Heart left ventricle (tissue), 13 donors: Measurements from ENCODE around the gene TXLNG.

Source experiments
- POLR2A ChIP-seq, 2 donors: fragments of 450-650 bp; IDR thresholded peaks; one replicate each; pipeline ENCODE4 v1.6.1; 2017; ENCODE audit warnings: antibody characterized with exemption in 2 of 2, mild to moderate bottlenecking in 2 of 2, moderate library complexity in 2 of 2
- TF ChIP-seq, protein P1 (sequence below), 12 donors: fragments of 200-600 bp; sonication (generic) in 4 of 12; IDR thresholded peaks; one replicate each; pipeline versions ENCODE4 v1.5.0 to v1.8.0; 2018 to 2022; ENCODE audit warnings: antibody characterized with exemption in 12 of 12, mild to moderate bottlenecking in 5 of 12
- donor health status: ischemic (EF 13 %, LVEDD 7.1; RV severe dilation, severe dysfunction).
- donor health status: DM: no; HTN: yes; CAD: no.
- donor health status: DM: no; HTN: no; CAD: no.
- donor health status: ischemic (EF 25% LVEDD 6.9; RV normal size, moderate dysfunction).
- donor health status: ischemic (EF 25% LVEDD 5.7; RV mildly dilated, moderate dysfunction).
- donor health status: ischemic (EF 35%, LVEDD 5.7; RV mildly dilated, moderate dysfunction).
- donor health status: nonischemic (EF 11% LVEDD 7.7; RV severe dilation, severe dysfunction).
- donor health status: DM: yes; HTN: yes; CAD: no.
- donor health status: PGD.
- donor health status: ischemic (EF 29% LVEDD 5.4; RV normal size, mild dysfunction).
- donor health status: nonischemic (EF 23%, LVEDD 6.1; RV moderate dilation, normal function).

DNA sequence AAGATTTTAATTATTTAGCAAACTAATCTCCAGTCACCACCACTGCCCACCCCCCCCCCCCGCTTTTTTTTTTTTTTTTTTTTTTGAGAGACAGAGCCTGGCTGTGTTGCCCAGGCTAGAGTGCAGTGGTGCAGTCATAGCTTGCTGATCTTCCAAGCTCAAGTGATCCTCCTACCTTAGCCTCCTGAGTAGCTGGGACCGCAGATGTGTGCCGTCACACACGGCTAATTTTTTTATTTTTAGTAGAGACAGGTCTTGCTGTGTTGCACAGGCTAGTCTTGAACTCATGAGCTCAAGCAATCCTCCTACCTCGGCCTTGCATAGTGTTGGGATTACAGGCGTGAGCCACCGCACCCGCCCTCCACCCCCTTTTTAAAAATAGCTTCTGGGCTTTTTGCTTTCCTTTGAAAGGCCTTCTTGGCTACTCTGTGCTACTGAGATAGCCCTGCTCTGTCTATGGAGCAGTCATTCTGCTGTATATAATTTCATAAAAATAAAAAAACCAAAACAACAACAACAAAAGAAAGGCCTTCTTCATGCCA is 18.7 kb downstream of the TXLNG start:
- TF ChIP-seq POLR2A (IDR thresholded peaks at IDR 0.05), result no peak
- TF ChIP-seq, protein P1, sequence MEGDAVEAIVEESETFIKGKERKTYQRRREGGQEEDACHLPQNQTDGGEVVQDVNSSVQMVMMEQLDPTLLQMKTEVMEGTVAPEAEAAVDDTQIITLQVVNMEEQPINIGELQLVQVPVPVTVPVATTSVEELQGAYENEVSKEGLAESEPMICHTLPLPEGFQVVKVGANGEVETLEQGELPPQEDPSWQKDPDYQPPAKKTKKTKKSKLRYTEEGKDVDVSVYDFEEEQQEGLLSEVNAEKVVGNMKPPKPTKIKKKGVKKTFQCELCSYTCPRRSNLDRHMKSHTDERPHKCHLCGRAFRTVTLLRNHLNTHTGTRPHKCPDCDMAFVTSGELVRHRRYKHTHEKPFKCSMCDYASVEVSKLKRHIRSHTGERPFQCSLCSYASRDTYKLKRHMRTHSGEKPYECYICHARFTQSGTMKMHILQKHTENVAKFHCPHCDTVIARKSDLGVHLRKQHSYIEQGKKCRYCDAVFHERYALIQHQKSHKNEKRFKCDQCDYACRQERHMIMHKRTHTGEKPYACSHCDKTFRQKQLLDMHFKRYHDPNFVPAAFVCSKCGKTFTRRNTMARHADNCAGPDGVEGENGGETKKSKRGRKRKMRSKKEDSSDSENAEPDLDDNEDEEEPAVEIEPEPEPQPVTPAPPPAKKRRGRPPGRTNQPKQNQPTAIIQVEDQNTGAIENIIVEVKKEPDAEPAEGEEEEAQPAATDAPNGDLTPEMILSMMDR (IDR thresholded peaks at IDR 0.05), result no peak
